Stomach smooth muscle (tissue), 2 donors: ENCODE measurements around the gene WDR76.

Experiments
- H3K27ac ChIP-seq: one replicate; pipeline ENCODE4 v1.7.0; 2013; ENCODE audit warnings: mild to moderate bottlenecking, low read length, inconsistent platforms
- H3K27me3 ChIP-seq, 2 donors: one replicate each; pipeline ENCODE4 v1.7.0; 2013; ENCODE audit warnings: low read length in 2 of 2; ENCODE audit not compliant: insufficient read depth in 2 of 2, control insufficient read depth in 1 of 2
- H3K36me3 ChIP-seq, 2 donors: one replicate each; pipeline ENCODE4 v1.7.0; 2013; ENCODE audit warnings: low read length in 2 of 2; ENCODE audit not compliant: control insufficient read depth in 2 of 2, insufficient read depth in 2 of 2
- H3K4me1 ChIP-seq: one replicate; pipeline ENCODE4 v1.7.0; 2013; ENCODE audit warnings: low read length; ENCODE audit not compliant: control insufficient read depth, insufficient read depth
- H3K4me3 ChIP-seq, 2 donors: one replicate each; pipeline ENCODE4 v1.7.0; 2013; ENCODE audit warnings: low read length in 2 of 2
- H3K9ac ChIP-seq, 2 donors: one replicate each; pipeline ENCODE4 v1.7.0; 2013; ENCODE audit warnings: low read length in 2 of 2, mild to moderate bottlenecking in 1 of 2
- H3K9me3 ChIP-seq, 2 donors: one replicate each; pipeline ENCODE4 v1.7.0; 2013; ENCODE audit warnings: low read length in 2 of 2; ENCODE audit not compliant: control insufficient read depth in 2 of 2
- donor health status: healthy.
- donor health status: Pancreatic carcinoma.

WDR76 gene

GRCh38 chr15:43913026-43913780 is 86.4 kb downstream of the WDR76 start:
- Histone ChIP-seq H3K4me1 (peaks cover 10% of the 10 kb centered on the region), H3K27ac (no peak overlapping the region)

GRCh38 chr15:43913941-43914340 is 87.1 kb downstream of the WDR76 start:
- no peak overlapping the region for H3K9ac ChIP-seq
- peaks cover 10% of the 10 kb centered on the region for H3K4me1 ChIP-seq
- no peaks in the 10 kb centered on the region for H3K27me3 ChIP-seq
- no peaks in the 10 kb centered on the region for H3K9me3 ChIP-seq
- no peak overlapping the region for H3K27ac ChIP-seq
- H3K36me3 ChIP-seq: no peaks in the 10 kb centered on the region
- no peak overlapping the region for H3K4me3 ChIP-seq

More at GRCh38 chr15:43913026-43913780, 86.4 kb downstream of the WDR76 start:
- no peaks in the 10 kb centered on the region for H3K36me3 ChIP-seq
- H3K27me3 ChIP-seq: no peaks in the 10 kb centered on the region
- H3K9ac ChIP-seq: no peak overlapping the region
- H3K4me3 ChIP-seq: no peak overlapping the region
- H3K9me3 ChIP-seq: no peaks in the 10 kb centered on the region

GRCh38 chr15:43915631-43916325 is 89.0 kb downstream of the WDR76 start:
- H3K27me3 ChIP-seq: no peaks in the 10 kb centered on the region
- H3K27ac ChIP-seq: no peak overlapping the region
- no peak overlapping the region for H3K4me3 ChIP-seq
- no peaks in the 10 kb centered on the region for H3K9me3 ChIP-seq
- H3K9ac ChIP-seq: no peak overlapping the region
- no peaks in the 10 kb centered on the region for H3K36me3 ChIP-seq
- H3K4me1 ChIP-seq: peaks cover 10% of the 10 kb centered on the region

- H3K36me3 ChIP-seq: no peaks in the 10 kb centered on the region
- no peaks in the 10 kb centered on the region for H3K27me3 ChIP-seq
- H3K9me3 ChIP-seq: no peaks in the 10 kb centered on the region
- H3K4me1 ChIP-seq: peaks cover 10% of the 10 kb centered on the region
- H3K4me3 ChIP-seq: no peak overlapping the region
- no peak overlapping the region for H3K9ac ChIP-seq
- no peak overlapping the region for H3K27ac ChIP-seq
These were observed 89.5 kb downstream of the WDR76 start for GRCh38 chr15:43916326-43916660.
